ENCODE results near the gene KCNAB3. TPM values are rescaled to one million over a fixed set of nuclear protein-coding genes. Genes with fewer than 3 reads are reported as not detected.
A peak's percentile ranks its signal among the peaks of the same experiment; 100 is the strongest.

KCNAB3 gene
- total RNA-seq, 1 donor from 2014 or later, result 19.9 TPM

DNA sequence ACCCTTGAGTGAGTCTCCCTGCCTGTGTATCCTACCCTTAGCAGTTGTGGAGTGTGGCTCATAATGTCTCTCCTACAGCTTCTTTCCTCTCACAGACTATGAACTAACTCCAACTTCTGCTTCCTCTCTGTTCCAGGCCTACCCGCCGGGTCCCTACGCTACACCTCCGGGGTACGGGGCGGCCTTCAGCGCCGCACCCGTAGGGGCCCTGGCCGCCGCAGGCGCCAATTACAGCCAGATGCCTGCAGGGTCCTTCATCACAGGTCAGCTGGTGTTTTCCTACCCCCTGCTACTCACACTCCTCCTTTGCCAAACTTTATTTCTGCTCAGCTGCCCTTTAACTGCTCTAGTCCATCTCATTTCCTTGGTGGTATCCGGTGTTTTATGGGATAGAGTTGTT lies 18.9 kb downstream of the KCNAB3 start:
- peak overlapping the region; percentile 70 for H3K27ac Mint-ChIP-seq (ENCODE audit: unreplicated experiment)
- TF ChIP-seq, protein P1, sequence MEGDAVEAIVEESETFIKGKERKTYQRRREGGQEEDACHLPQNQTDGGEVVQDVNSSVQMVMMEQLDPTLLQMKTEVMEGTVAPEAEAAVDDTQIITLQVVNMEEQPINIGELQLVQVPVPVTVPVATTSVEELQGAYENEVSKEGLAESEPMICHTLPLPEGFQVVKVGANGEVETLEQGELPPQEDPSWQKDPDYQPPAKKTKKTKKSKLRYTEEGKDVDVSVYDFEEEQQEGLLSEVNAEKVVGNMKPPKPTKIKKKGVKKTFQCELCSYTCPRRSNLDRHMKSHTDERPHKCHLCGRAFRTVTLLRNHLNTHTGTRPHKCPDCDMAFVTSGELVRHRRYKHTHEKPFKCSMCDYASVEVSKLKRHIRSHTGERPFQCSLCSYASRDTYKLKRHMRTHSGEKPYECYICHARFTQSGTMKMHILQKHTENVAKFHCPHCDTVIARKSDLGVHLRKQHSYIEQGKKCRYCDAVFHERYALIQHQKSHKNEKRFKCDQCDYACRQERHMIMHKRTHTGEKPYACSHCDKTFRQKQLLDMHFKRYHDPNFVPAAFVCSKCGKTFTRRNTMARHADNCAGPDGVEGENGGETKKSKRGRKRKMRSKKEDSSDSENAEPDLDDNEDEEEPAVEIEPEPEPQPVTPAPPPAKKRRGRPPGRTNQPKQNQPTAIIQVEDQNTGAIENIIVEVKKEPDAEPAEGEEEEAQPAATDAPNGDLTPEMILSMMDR (conservative IDR thresholded peaks at IDR 0.05), result no peak
- H3K4me3 Mint-ChIP-seq, result no peak overlapping the region
- H3K9me3 Mint-ChIP-seq, result no peaks in the 10 kb centered on the region
- H3K4me1 Mint-ChIP-seq, result peaks cover 19% of the 10 kb centered on the region
- no peak for DNase-seq (ENCODE audit: low read depth, low spot score)
- peaks cover 12% of the 10 kb centered on the region for H3K36me3 Mint-ChIP-seq (ENCODE audit: low read depth)
- no peaks in the 10 kb centered on the region for H3K27me3 Mint-ChIP-seq (ENCODE audit: low read depth)

DNA sequence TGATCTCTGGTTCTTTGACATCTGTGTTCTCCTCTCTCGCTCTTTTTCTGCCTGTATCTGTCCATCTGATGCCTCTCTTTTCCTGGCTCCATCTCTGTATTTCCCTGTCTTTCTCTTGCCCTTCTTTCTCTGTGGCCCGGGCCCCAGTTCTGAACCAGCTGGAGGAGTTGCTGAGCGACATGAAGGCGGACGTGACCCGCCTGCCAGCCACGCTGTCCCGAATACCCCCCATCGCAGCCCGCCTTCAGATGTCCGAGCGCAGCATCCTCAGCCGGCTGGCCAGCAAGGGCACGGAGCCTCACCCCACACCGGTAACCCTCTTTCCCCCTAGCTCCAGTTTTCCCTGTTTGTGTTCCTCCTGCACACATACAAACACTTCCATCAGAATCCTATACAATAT lies 19.4 kb downstream of the KCNAB3 start:
- Mint-ChIP-seq H3K9me3 (no peaks in the 10 kb centered on the region), H3K36me3 (ENCODE audit: low read depth) (peaks cover 12% of the 10 kb centered on the region), H3K4me3 (no peak overlapping the region), H3K27me3 (ENCODE audit: low read depth) (no peaks in the 10 kb centered on the region), H3K4me1 (peaks cover 15% of the 10 kb centered on the region), H3K27ac (ENCODE audit: unreplicated experiment) (peak overlapping the region; percentile 70)
- no peak for DNase-seq (ENCODE audit: low read depth, low spot score)
- TF ChIP-seq, protein P1 (conservative IDR thresholded peaks at IDR 0.05), result no peak

DNA sequence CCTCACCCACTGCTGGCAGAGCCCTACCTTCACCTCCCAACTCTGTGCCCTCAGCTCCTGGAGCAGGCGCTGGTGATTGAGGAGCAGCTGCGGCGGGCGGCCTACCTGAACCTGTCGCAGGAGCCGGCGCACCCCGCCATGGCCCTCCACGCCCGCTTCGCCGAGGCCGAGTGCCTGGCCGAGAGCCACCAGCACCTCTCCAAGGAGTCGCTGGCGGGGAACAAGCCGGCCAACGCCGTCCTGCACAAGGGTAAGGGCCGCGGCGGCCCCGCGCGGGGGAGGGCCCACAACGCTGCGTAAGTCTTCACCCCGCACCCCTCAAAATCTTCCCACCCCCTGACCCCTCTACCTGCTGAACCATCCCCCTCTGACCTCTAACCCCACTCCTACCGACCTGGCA lies 20.6 kb downstream of the KCNAB3 start:
- no peak for DNase-seq (ENCODE audit: low read depth, low spot score)
- Mint-ChIP-seq H3K36me3 (ENCODE audit: low read depth) (peaks cover 12% of the 10 kb centered on the region), H3K27ac (ENCODE audit: unreplicated experiment) (no peak overlapping the region), H3K9me3 (no peaks in the 10 kb centered on the region), H3K27me3 (ENCODE audit: low read depth) (no peaks in the 10 kb centered on the region), H3K4me3 (no peak overlapping the region), H3K4me1 (peaks cover 8% of the 10 kb centered on the region)
- TF ChIP-seq, protein P1 (conservative IDR thresholded peaks at IDR 0.05), result no peak

DNA sequence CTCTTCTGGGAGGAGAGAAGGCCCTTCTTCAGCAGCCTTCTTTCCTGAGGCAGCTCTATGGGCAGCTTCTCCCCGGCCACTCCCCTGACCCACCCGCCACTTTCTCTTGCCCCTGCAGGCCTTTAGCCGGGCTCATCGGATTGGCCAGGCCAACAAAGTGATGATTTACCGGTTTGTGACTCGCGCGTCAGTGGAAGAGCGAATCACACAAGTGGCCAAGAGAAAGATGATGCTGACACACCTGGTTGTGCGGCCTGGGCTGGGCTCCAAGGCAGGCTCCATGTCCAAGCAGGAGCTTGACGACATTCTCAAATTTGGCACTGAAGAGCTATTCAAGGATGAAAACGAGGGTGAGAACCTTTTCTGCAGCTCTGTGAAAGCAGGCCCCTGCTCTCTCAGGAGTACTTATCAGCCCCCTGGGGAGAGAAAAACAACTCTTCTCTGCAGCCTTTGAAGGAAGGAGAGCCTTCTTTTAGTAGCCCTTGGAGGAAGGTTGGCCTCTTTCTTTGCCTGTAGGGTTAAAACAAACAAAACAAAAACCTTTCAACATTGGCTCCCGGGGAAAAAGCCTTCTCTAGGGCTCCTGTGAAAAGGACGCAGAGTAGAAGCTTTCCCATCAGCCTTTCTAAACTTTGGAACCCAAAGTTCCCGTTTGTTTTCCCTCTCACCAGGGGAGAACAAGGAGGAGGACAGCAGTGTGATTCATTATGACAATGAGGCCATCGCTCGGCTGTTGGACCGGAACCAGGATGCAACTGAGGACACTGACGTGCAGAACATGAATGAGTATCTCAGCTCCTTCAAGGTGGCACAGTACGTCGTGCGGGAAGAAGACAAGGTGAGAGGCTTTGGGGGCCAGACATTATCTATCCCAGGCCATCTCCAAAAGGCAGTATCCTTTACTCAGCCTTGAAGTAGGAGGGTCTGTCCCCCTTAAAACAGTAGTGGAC lies 26.2 kb downstream of the KCNAB3 start:
- TF ChIP-seq, protein P1 (conservative IDR thresholded peaks at IDR 0.05), result no peak
- no peaks in the 10 kb centered on the region for H3K4me1 Mint-ChIP-seq
- H3K4me3 Mint-ChIP-seq, result no peak overlapping the region

DNA sequence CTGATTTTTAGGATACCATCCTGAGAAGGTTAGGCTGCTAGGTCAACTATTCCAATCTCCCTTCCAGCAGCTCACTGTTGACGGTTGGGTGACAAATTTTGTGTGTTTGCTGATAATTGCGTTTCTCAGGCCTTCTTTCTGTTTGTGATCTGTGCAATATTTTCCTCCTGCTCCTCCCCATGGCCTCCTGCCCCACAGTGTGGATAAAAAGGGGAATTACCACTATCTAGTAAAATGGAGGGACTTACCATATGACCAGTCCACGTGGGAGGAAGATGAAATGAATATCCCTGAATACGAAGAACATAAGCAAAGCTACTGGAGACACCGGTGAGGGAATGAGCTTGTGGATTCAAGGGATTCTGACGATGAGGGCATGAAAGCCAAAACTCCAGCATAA lies 31.9 kb downstream of the KCNAB3 start:
- peaks cover 14% of the 10 kb centered on the region for H3K4me1 Mint-ChIP-seq
- H3K4me3 Mint-ChIP-seq, result no peak overlapping the region
- H3K36me3 Mint-ChIP-seq (ENCODE audit: low read depth), result peaks cover 27% of the 10 kb centered on the region
- TF ChIP-seq, protein P1 (conservative IDR thresholded peaks at IDR 0.05), result peak; percentile 43
- H3K27me3 Mint-ChIP-seq (ENCODE audit: low read depth), result no peaks in the 10 kb centered on the region
- H3K9me3 Mint-ChIP-seq, result no peaks in the 10 kb centered on the region
- no peak overlapping the region for H3K27ac Mint-ChIP-seq (ENCODE audit: unreplicated experiment)
- no peak for DNase-seq (ENCODE audit: low read depth, low spot score)

More for the DNA sequence above, 26.2 kb downstream of the KCNAB3 start:
- H3K9me3 Mint-ChIP-seq, result no peaks in the 10 kb centered on the region
- no peaks in the 10 kb centered on the region for H3K27me3 Mint-ChIP-seq (ENCODE audit: low read depth)
- H3K27ac Mint-ChIP-seq (ENCODE audit: unreplicated experiment), result peak overlapping the region; percentile 50
- peaks cover 15% of the 10 kb centered on the region for H3K36me3 Mint-ChIP-seq (ENCODE audit: low read depth)
- DNase-seq (ENCODE audit: low read depth, low spot score), result no peak
